ENCODE data around the gene PTPRK.

GRCh38 chr6:128507337-128508310 is 12.8 kb downstream of the PTPRK start:
- no peak for TF ChIP-seq EZH2 (IDR thresholded peaks at IDR 0.05; ENCODE audit: low read length)
- TF ChIP-seq, protein P1, sequence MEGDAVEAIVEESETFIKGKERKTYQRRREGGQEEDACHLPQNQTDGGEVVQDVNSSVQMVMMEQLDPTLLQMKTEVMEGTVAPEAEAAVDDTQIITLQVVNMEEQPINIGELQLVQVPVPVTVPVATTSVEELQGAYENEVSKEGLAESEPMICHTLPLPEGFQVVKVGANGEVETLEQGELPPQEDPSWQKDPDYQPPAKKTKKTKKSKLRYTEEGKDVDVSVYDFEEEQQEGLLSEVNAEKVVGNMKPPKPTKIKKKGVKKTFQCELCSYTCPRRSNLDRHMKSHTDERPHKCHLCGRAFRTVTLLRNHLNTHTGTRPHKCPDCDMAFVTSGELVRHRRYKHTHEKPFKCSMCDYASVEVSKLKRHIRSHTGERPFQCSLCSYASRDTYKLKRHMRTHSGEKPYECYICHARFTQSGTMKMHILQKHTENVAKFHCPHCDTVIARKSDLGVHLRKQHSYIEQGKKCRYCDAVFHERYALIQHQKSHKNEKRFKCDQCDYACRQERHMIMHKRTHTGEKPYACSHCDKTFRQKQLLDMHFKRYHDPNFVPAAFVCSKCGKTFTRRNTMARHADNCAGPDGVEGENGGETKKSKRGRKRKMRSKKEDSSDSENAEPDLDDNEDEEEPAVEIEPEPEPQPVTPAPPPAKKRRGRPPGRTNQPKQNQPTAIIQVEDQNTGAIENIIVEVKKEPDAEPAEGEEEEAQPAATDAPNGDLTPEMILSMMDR (optimal IDR thresholded peaks at IDR 0.05 in 1 of 3, IDR thresholded peaks at IDR 0.05 in 1 of 3, conservative IDR thresholded peaks at IDR 0.05 in 1 of 3; ENCODE audit: extremely low read depth in 1 of 3, insufficient read depth in 2 of 3, low read length in 3 of 3): no peak

Data from keratinocyte (primary cell).